Fibroblast of lung (primary cell): ENCODE measurements around the gene FNDC7. TPM values are rescaled to one million over a fixed set of nuclear protein-coding genes. Genes with fewer than 3 reads are reported as not detected.

Experiments
- DNase-seq, 2 donors: peaks; one replicate each; pipeline versions ENCODE4 v3.0.0 to v3.0.0-alpha.2; 2010; ENCODE audit warnings: low read depth in 2 of 2
- H2AFZ ChIP-seq: 2 replicates; pipeline ENCODE4 v1.5.1; 2012; ENCODE audit warnings: low read length, control low read depth, inconsistent platforms
- H3K27ac ChIP-seq: 2 replicates; pipeline ENCODE4 v1.5.1; 2011; ENCODE audit warnings: low read length, control low read depth; ENCODE audit not compliant: insufficient read depth
- H3K27me3 ChIP-seq: 2 replicates; pipeline ENCODE4 v1.5.1; 2011; ENCODE audit warnings: mild to moderate bottlenecking, low read length; ENCODE audit not compliant: control insufficient read depth, insufficient read depth
- H3K36me3 ChIP-seq: 2 replicates; pipeline ENCODE4 v1.5.1; 2011; ENCODE audit warnings: low read length; ENCODE audit not compliant: control insufficient read depth, insufficient read depth
- H3K4me1 ChIP-seq: 2 replicates; pipeline ENCODE4 v1.5.1; 2011; ENCODE audit warnings: low read length; ENCODE audit not compliant: control insufficient read depth, insufficient read depth; ENCODE audit errors: extremely low read depth
- H3K4me2 ChIP-seq: 2 replicates; pipeline ENCODE4 v1.5.1; 2011; ENCODE audit warnings: low read length, control low read depth; ENCODE audit not compliant: insufficient read depth; ENCODE audit errors: extremely low read depth
- H3K4me3 ChIP-seq, 4 experiments: fragments of 200-600 bp in 1 of 4; sonication (generic) in 1 of 4; replicated peaks in 1 of 4; 2 replicates each; pipeline ENCODE4 v1.5.1; 2011 to 2016; ENCODE audit warnings: low read length in 4 of 4, low read depth in 3 of 4, mild to moderate bottlenecking in 3 of 4, control low read depth in 2 of 4, inconsistent platforms in 1 of 4, mixed read lengths in 1 of 4; ENCODE audit not compliant: insufficient read depth in 1 of 4; ENCODE audit errors: control extremely low read depth in 1 of 4
- H3K79me2 ChIP-seq: 2 replicates; pipeline ENCODE4 v1.5.1; 2012; ENCODE audit warnings: mild to moderate bottlenecking, low read length, inconsistent platforms; ENCODE audit not compliant: control insufficient read depth, insufficient read depth
- H3K9ac ChIP-seq: 2 replicates; pipeline ENCODE4 v1.5.1; 2011; ENCODE audit warnings: mild to moderate bottlenecking, low read length, control low read depth; ENCODE audit not compliant: insufficient read depth
- H3K9me3 ChIP-seq: 2 replicates; pipeline ENCODE4 v1.5.1; 2012; ENCODE audit warnings: low read depth, low read length; ENCODE audit not compliant: control insufficient read depth, insufficient read depth
- H4K20me1 ChIP-seq: 2 replicates; pipeline ENCODE4 v1.5.1; 2011; ENCODE audit warnings: low read length; ENCODE audit not compliant: control insufficient read depth, insufficient read depth; ENCODE audit errors: extremely low read depth
- CTCF ChIP-seq, 2 donors: IDR thresholded peaks in 1 of 2; conservative IDR thresholded peaks in 1 of 2; 1 replicate in 1 of 2; 2 replicates in 1 of 2; pipeline ENCODE4 v1.5.1; 2011 to 2012; ENCODE audit warnings: low read length in 2 of 2, control low read depth in 1 of 2, inconsistent platforms in 1 of 2, low read depth in 1 of 2, mild to moderate bottlenecking in 1 of 2
- EZH2 ChIP-seq: IDR thresholded peaks from 2 replicates; pipeline ENCODE4 v1.5.1; 2012; ENCODE audit warnings: low read length, control low read depth, mild to moderate bottlenecking; ENCODE audit errors: missing control alignments
- polyA plus RNA-seq, 2 donors: library from polyadenylated mRNA; depleted of rRNA in 1 of 2; stranded (reverse) in 1 of 2; unstranded in 1 of 2; fragments of >200 nt; gene quantifications; 2 replicates each; pipeline ENCODE4 v1.2.1, GENCODE V29; 2011 to 2012; ENCODE audit warnings: missing spikeins in 1 of 2
- total RNA-seq: library from RNA; depleted of rRNA; stranded (reverse); fragments of >200 nt; gene quantifications from 2 replicates; pipeline ENCODE4 v1.2.1, GENCODE V29; 2014

FNDC7 gene
- total and polyA plus RNA-seq, 2 donors (not counting 1 experiment from before 2014, with no cell fraction given), result 0.06 to 0.17 TPM

- H3K36me3 ChIP-seq, result peaks cover 9% of the 10 kb centered on the region
- H3K27me3 ChIP-seq, result no peaks in the 10 kb centered on the region
- no peaks in the 10 kb centered on the region for H4K20me1 ChIP-seq
- no peak for TF ChIP-seq EZH2
- no peak for TF ChIP-seq CTCF (conservative IDR thresholded peaks at IDR 0.05 in 1 of 2, IDR thresholded peaks at IDR 0.05 in 1 of 2; ENCODE audit: low read depth in 1 of 2, low read length in 2 of 2)
- H3K79me2 ChIP-seq, result no peaks in the 10 kb centered on the region
- H3K4me2 ChIP-seq, result no peak overlapping the region
- no peak overlapping the region for H2AFZ ChIP-seq
- no peak overlapping the region for H3K9ac ChIP-seq
- H3K4me1 ChIP-seq, result no peaks in the 10 kb centered on the region
- no peak overlapping the region for H3K27ac ChIP-seq
- DNase-seq, result no peak
- no peaks in the 10 kb centered on the region for H3K9me3 ChIP-seq
- H3K4me3 ChIP-seq, result no peak overlapping the region
Observed at GRCh38 chr1:108785264-108785663, 72.6 kb downstream of the FNDC7 start.

GRCh38 chr1:108785880-108786279, 73.2 kb downstream of the FNDC7 start:
- no peaks in the 10 kb centered on the region for H3K79me2 ChIP-seq
- no peak for TF ChIP-seq CTCF (conservative IDR thresholded peaks at IDR 0.05 in 1 of 2, IDR thresholded peaks at IDR 0.05 in 1 of 2; ENCODE audit: low read depth in 1 of 2, low read length in 2 of 2)
- no peak for TF ChIP-seq EZH2
- no peaks in the 10 kb centered on the region for H3K4me1 ChIP-seq
- H3K27me3 ChIP-seq, result no peaks in the 10 kb centered on the region
- no peaks in the 10 kb centered on the region for H4K20me1 ChIP-seq
- peaks cover 9% of the 10 kb centered on the region for H3K36me3 ChIP-seq
- H3K9ac ChIP-seq, result no peak overlapping the region
- DNase-seq, result no peak
- H3K9me3 ChIP-seq, result no peaks in the 10 kb centered on the region
- H2AFZ ChIP-seq, result no peak overlapping the region
- no peak overlapping the region for H3K4me3 ChIP-seq
- no peak overlapping the region for H3K27ac ChIP-seq
- no peak overlapping the region for H3K4me2 ChIP-seq

- Histone ChIP-seq H3K4me1 (no peaks in the 10 kb centered on the region), H2AFZ (no peak overlapping the region), H3K9me3 (no peaks in the 10 kb centered on the region), H3K36me3 (no peaks in the 10 kb centered on the region), H3K4me3 (no peak overlapping the region), H3K27ac (no peak overlapping the region), H3K27me3 (no peaks in the 10 kb centered on the region), H3K79me2 (no peaks in the 10 kb centered on the region), H3K4me2 (no peak overlapping the region), H4K20me1 (no peaks in the 10 kb centered on the region), H3K9ac (no peak overlapping the region)
- TF ChIP-seq CTCF (conservative IDR thresholded peaks at IDR 0.05 in 1 of 2, IDR thresholded peaks at IDR 0.05 in 1 of 2; ENCODE audit: low read depth in 1 of 2, low read length in 2 of 2) (no peak), EZH2 (no peak)
- no peak for DNase-seq
Observed at GRCh38 chr1:108791790-108792189, 79.1 kb downstream of the FNDC7 start.

Other genes starting within 250 kb of the FNDC7 start
- gene EEIG2, start 152.8 kb upstream of the FNDC7 start, total RNA-seq, result 18.5 and 27.2 TPM in 2 replicates
- 13.7 and 17.5 TPM in 2 replicates for gene EEIG2, start 152.8 kb upstream of the FNDC7 start, polyA plus RNA-seq
- 3.0 and 4.1 TPM in 2 replicates for gene HENMT1, start 51.8 kb upstream of the FNDC7 start, total RNA-seq
- 3.8 and 5.3 TPM in 2 replicates for gene HENMT1, start 51.8 kb upstream of the FNDC7 start, polyA plus RNA-seq
- gene PRPF38B, start 20.6 kb upstream of the FNDC7 start, total RNA-seq, result 11.6 and 17.8 TPM in 2 replicates
- gene PRPF38B, start 20.6 kb upstream of the FNDC7 start, polyA plus RNA-seq, result 27.2 and 28.8 TPM in 2 replicates
- 71.0 and 75.0 TPM in 2 replicates for gene STXBP3, start 33.8 kb downstream of the FNDC7 start, total RNA-seq
- 51.8 and 55.3 TPM in 2 replicates for gene STXBP3, start 33.8 kb downstream of the FNDC7 start, polyA plus RNA-seq
- 0.17 and 0.26 TPM in 2 replicates for gene AKNAD1, start 144.2 kb downstream of the FNDC7 start, total RNA-seq
- gene AKNAD1, start 144.2 kb downstream of the FNDC7 start, polyA plus RNA-seq, result 0.71 and 1.2 TPM in 2 replicates
- 28.0 and 36.2 TPM in 2 replicates for gene GPSM2, start 164.1 kb downstream of the FNDC7 start, total RNA-seq
- gene GPSM2, start 164.1 kb downstream of the FNDC7 start, polyA plus RNA-seq, result 32.6 and 61.1 TPM in 2 replicates